Muscle of back (tissue), 13 donors: ENCODE data around the gene OPN4. TPM values are rescaled to one million over a fixed set of nuclear protein-coding genes. Genes with fewer than 3 reads are reported as not detected.
A peak's percentile ranks its signal among the peaks of the same experiment; 100 is the strongest.
"Not testable (repeated sequence)": the region's sequence is repeated elsewhere in the genome, so short reads cannot be mapped to it uniquely, and the experiment has no call there.

Experiments used
- DNase-seq, 3 donors: peaks; one replicate each; pipeline versions ENCODE4 v3.0.0 to v3.0.0-alpha.2; 2013
- long read RNA-seq, 9 donors: transcript quantifications; one replicate each; lab custom pipeline, GENCODE V29; 2026
- polyA plus RNA-seq, 10 donors: library from polyadenylated mRNA; unstranded; fragments of 120-200 nt; gene quantifications; one replicate each; pipeline ENCODE4 v1.2.1, GENCODE V29; 2013; ENCODE audit not compliant: insufficient read length in 10 of 10

The OPN4 gene
- polyA plus RNA-seq: 1 to 10 TPM; 1.3 to 2.9 (median 1.9) TPM
- long read RNA-seq, donor 1: 0 reads
- long read RNA-seq, donor 2: 0 reads
- long read RNA-seq, donor 3: 0 reads
- long read RNA-seq, donor 4: 0 reads
- long read RNA-seq, donor 5: 0 reads
- long read RNA-seq, donor 6: 0 reads
- long read RNA-seq, donor 7: 0 reads
- long read RNA-seq, donor 8: 0 reads
- long read RNA-seq, donor 9: 0 reads

GRCh38 chr10:86654411-86655172 is at the start of gene OPN4:
OPN4 (plus strand) TSS chr10:86654547; CDS start chr10:86654784, 237 bp downstream.
- no peak for DNase-seq

GRCh38 chr10:86607674-86608073 is 46.7 kb upstream of the OPN4 start:
- no peak for DNase-seq

- DNase-seq: no peak
These were observed 44.4 kb upstream of the OPN4 start for GRCh38 chr10:86609920-86610319.

- DNase-seq: no peak
These were observed 43.0 kb upstream of the OPN4 start for GRCh38 chr10:86611386-86611785.

GRCh38 chr10:86613096-86613495 is 41.3 kb upstream of the OPN4 start:
- no peak for DNase-seq

- no peak for DNase-seq
These were observed 40.4 kb upstream of the OPN4 start for GRCh38 chr10:86613905-86614304.

- no peak for DNase-seq
These were observed 39.5 kb upstream of the OPN4 start for GRCh38 chr10:86614853-86615252.

- not testable (repeated sequence) for DNase-seq
These were observed 37.1 kb upstream of the OPN4 start for GRCh38 chr10:86617278-86617677.

- no peak for DNase-seq
These were observed 26.0 kb upstream of the OPN4 start for GRCh38 chr10:86628311-86628710.

GRCh38 chr10:86630079-86630478 is 24.3 kb upstream of the OPN4 start:
- DNase-seq: no peak

GRCh38 chr10:86632009-86632800 is 22.1 kb upstream of the OPN4 start:
- DNase-seq: peak in 2 of 3 donors; percentile 49 to 64

GRCh38 chr10:86632951-86633350 is 21.4 kb upstream of the OPN4 start:
- no peak for DNase-seq

- peak in 1 of 3 donors; percentile 77 for DNase-seq
These were observed 18.9 kb upstream of the OPN4 start for GRCh38 chr10:86635402-86635801.

GRCh38 chr10:86636311-86636710 is 18.0 kb upstream of the OPN4 start:
- DNase-seq: no peak

GRCh38 chr10:86642021-86642420 is 12.3 kb upstream of the OPN4 start:
- DNase-seq: no peak

GRCh38 chr10:86642499-86642898 is 11.8 kb upstream of the OPN4 start:
- DNase-seq: no peak

- no peak for DNase-seq
These were observed 10.1 kb upstream of the OPN4 start for GRCh38 chr10:86644152-86644793.

- no peak for DNase-seq
These were observed 9.4 kb upstream of the OPN4 start for GRCh38 chr10:86644794-86645445.

- DNase-seq: not testable (repeated sequence)
These were observed 8.7 kb upstream of the OPN4 start for GRCh38 chr10:86645621-86646165.

- DNase-seq: no peak
These were observed 7.8 kb upstream of the OPN4 start for GRCh38 chr10:86646532-86646931.

- DNase-seq: no peak
These were observed 7.4 kb upstream of the OPN4 start for GRCh38 chr10:86646933-86647332.
